Measurements from ENCODE around the gene TMEM178B. TPM values are rescaled to one million over a fixed set of nuclear protein-coding genes. Genes with fewer than 3 reads are reported as not detected.

Gene TMEM178B
- total and polyA plus RNA-seq, 9 of the 15 experiments (the other 6 are each of a cell fraction or from before 2014, with no cell fraction given): under 0.01 to 0.03 (median 0.01) TPM; not detected in 5

GRCh38 chr7:141512597-141512996 lies 438.7 kb downstream of the TMEM178B start:
- no peaks in the 10 kb centered on the region for H3K9me3 ChIP-seq (replicated peaks; ENCODE audit: control insufficient read depth, insufficient read depth, low read depth, low read length)
- H3K79me2 ChIP-seq (ENCODE audit: control insufficient read depth, insufficient read depth, low read length): no peaks in the 10 kb centered on the region
- no peak for DNase-seq (ENCODE audit: extremely low read depth in 1 of 4, low spot score in 3 of 4)
- H3K4me3 ChIP-seq: no peak overlapping the region
- FAIRE-seq: peak; percentile 44
- intact Hi-C loops (cut with micrococcal nuclease): no loop called here
- no TSS peak for BruUV-seq (replicated peaks)
- H4K20me1 ChIP-seq (replicated peaks; ENCODE audit: control insufficient read depth, insufficient read depth, low read length): no peaks in the 10 kb centered on the region
- H3K36me3 ChIP-seq (ENCODE audit: control insufficient read depth, insufficient read depth, low read length): no peaks in the 10 kb centered on the region
- no peaks in the 10 kb centered on the region for H3K9me1 ChIP-seq (ENCODE audit: control insufficient read depth, insufficient read depth, low read length)
- ChIA-PET POLR2A (interaction anchor here (0.7 kb wide), 1 partner anchor 25 kb away, joined by 3 read pairs; no protein-coding TSS in a partner anchor), CTCF (ENCODE audit: low intra/inter-chr PET ratio) (no interaction called here)
- no peak overlapping the region for H3K9ac ChIP-seq (ENCODE audit: insufficient read depth in 1 of 2, low read depth in 2 of 2, low read length in 2 of 2)
- H3K4me1 ChIP-seq (replicated peaks in 1 of 2; ENCODE audit: control insufficient read depth in 2 of 2, insufficient read depth in 2 of 2, low read length in 2 of 2): peaks cover 0 to 7% of the 10 kb centered on the region in 2 experiments; a peak in 1 of 5 replicates
- H3K27ac ChIP-seq (ENCODE audit: extremely low read depth, low read depth, low read length): no peak overlapping the region
- H3K27me3 ChIP-seq (ENCODE audit: control insufficient read depth in 2 of 2, insufficient read depth in 2 of 2, low read length in 2 of 2): peaks cover 40 to 48% of the 10 kb centered on the region in 2 experiments
- in situ Hi-C loops (cut with MboI): no loop called here
- no peak overlapping the region for H2AFZ ChIP-seq (ENCODE audit: low read depth, low read length)
- WGBS (ENCODE audit: insufficient coverage, low coverage, missing lambda C conversion rate): 0% methylated on average over 2 of the region's 2 CpGs
- ATAC-seq: no peak
- H3K4me2 ChIP-seq (ENCODE audit: insufficient read depth, low read length): no peak overlapping the region
- no peak for TF ChIP-seq SREBF1 (IDR thresholded peaks at IDR 0.05; ENCODE audit: borderline replicate concordance, low read depth, low read length)
- 0 out of 2 replicates have a peak, but pooled peaks have one; percentile 28 for TF ChIP-seq MAFK (IDR thresholded peaks at IDR 0.05; ENCODE audit: low read length)
- no peak for TF ChIP-seq BCLAF1 (IDR thresholded peaks at IDR 0.05; ENCODE audit: borderline replicate concordance in 1 of 2, control insufficient read depth in 1 of 2, low read depth in 2 of 2, low read length in 1 of 2)
- no peak for TF ChIP-seq IRF2 (CRISPR knock-in tag; IDR thresholded peaks at IDR 0.05)
- TF ChIP-seq ZNF507 (tag; conservative IDR thresholded peaks at IDR 0.05): no peak
- TF ChIP-seq, protein P1, sequence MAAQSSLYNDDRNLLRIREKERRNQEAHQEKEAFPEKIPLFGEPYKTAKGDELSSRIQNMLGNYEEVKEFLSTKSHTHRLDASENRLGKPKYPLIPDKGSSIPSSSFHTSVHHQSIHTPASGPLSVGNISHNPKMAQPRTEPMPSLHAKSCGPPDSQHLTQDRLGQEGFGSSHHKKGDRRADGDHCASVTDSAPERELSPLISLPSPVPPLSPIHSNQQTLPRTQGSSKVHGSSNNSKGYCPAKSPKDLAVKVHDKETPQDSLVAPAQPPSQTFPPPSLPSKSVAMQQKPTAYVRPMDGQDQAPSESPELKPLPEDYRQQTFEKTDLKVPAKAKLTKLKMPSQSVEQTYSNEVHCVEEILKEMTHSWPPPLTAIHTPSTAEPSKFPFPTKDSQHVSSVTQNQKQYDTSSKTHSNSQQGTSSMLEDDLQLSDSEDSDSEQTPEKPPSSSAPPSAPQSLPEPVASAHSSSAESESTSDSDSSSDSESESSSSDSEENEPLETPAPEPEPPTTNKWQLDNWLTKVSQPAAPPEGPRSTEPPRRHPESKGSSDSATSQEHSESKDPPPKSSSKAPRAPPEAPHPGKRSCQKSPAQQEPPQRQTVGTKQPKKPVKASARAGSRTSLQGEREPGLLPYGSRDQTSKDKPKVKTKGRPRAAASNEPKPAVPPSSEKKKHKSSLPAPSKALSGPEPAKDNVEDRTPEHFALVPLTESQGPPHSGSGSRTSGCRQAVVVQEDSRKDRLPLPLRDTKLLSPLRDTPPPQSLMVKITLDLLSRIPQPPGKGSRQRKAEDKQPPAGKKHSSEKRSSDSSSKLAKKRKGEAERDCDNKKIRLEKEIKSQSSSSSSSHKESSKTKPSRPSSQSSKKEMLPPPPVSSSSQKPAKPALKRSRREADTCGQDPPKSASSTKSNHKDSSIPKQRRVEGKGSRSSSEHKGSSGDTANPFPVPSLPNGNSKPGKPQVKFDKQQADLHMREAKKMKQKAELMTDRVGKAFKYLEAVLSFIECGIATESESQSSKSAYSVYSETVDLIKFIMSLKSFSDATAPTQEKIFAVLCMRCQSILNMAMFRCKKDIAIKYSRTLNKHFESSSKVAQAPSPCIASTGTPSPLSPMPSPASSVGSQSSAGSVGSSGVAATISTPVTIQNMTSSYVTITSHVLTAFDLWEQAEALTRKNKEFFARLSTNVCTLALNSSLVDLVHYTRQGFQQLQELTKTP (IDR thresholded peaks at IDR 0.05; ENCODE audit: low read depth in 1 of 2, partially characterized antibody in 2 of 2): no peak
- TF ChIP-seq SRSF9 (IDR thresholded peaks at IDR 0.05; ENCODE audit: borderline replicate concordance, low read depth, low read length): no peak
- TF ChIP-seq, protein P2, sequence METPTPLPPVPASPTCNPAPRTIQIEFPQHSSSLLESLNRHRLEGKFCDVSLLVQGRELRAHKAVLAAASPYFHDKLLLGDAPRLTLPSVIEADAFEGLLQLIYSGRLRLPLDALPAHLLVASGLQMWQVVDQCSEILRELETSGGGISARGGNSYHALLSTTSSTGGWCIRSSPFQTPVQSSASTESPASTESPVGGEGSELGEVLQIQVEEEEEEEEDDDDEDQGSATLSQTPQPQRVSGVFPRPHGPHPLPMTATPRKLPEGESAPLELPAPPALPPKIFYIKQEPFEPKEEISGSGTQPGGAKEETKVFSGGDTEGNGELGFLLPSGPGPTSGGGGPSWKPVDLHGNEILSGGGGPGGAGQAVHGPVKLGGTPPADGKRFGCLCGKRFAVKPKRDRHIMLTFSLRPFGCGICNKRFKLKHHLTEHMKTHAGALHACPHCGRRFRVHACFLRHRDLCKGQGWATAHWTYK (CRISPR knock-in tag; IDR thresholded peaks at IDR 0.05): no peak
- no peak for TF ChIP-seq RCOR1 (IDR thresholded peaks at IDR 0.05; ENCODE audit: borderline replicate concordance in 1 of 2, low read depth in 2 of 2, low read length in 2 of 2)
- no peak for TF ChIP-seq POLR3G (IDR thresholded peaks at IDR 0.05; ENCODE audit: extremely low read depth, insufficient read length, insufficient replicate concordance)
- no peak for TF ChIP-seq RNF2 (IDR thresholded peaks at IDR 0.05)
- no peak for TF ChIP-seq ETS2 (tag; IDR thresholded peaks at IDR 0.05; ENCODE audit: borderline replicate concordance, poor library complexity, severe bottlenecking)
- TF ChIP-seq HMG20B (CRISPR knock-in tag; IDR thresholded peaks at IDR 0.05): no peak
